HCT116 (cell line): ENCODE data around the gene KRTAP3-3. TPM values are rescaled to one million over a fixed set of nuclear protein-coding genes. Genes with fewer than 3 reads are reported as not detected.
A peak's percentile ranks its signal among the peaks of the same experiment; 100 is the strongest.

ENCODE experiments used
- ATAC-seq: fragments of 200-7000 bp; cut with Tn5 transposase; 2 replicates; pipeline ENCODE4 v1.9.1; 2020; ENCODE audit warnings: mild to moderate bottlenecking, moderate library complexity
- BruUV-seq: library from RNA; stranded (reverse); fragments of 400-500 nt; replicated peaks from 2 replicates; lab custom pipeline; 2021; lab: Mats Ljungman, UMichigan
- CTCF ChIA-PET: fragments of 300-600 bp; sonication (Branson Sonifier 250); formaldehyde crosslinking; loops from one replicate; lab custom pipeline; 2021; ENCODE audit warnings: antibody characterized with exemption; lab: Charles Lee
- POLR2A ChIA-PET: fragments of 300-600, 350-600 bp; sonication (Branson Sonifier 250); formaldehyde crosslinking; loops from one replicate; lab custom pipeline; 2021; ENCODE audit warnings: antibody characterized with exemption; lab: Charles Lee
- RAD21 ChIA-PET, 2 experiments: fragments of 300-600 bp; sonication (Branson Sonifier 250); formaldehyde crosslinking; loops; one replicate each; lab custom pipeline; 2023; ENCODE audit warnings: low total read pairs in 2 of 2; ENCODE audit not compliant: uncharacterized antibody in 2 of 2, unreplicated experiment in 2 of 2, low non-redundant PET in 1 of 2; lab: Charles Lee
- DNase-seq: peaks from one replicate; pipeline ENCODE4 v3.0.0-alpha.2; 2010; ENCODE audit warnings: low read depth, low spot score
- H2AFZ ChIP-seq: fragments of 200-600 bp; shearing (Covaris generic), sonication (generic); 2 replicates; pipeline ENCODE4 v1.6.1; 2017; ENCODE audit warnings: low read depth, mixed run types, mixed read lengths, antibody characterized with exemption, low read length; ENCODE audit not compliant: poor library complexity, severe bottlenecking
- H3K27ac ChIP-seq: 2 replicates; pipeline ENCODE4 v1.5.1; 2012; ENCODE audit warnings: low read depth, low read length
- H3K27me3 ChIP-seq: fragments of 200-600 bp; sonication (generic); 2 replicates; pipeline ENCODE4 v1.6.1; 2016; ENCODE audit warnings: mixed run types, low read length, mixed read lengths; ENCODE audit not compliant: insufficient read depth
- H3K36me3 ChIP-seq, 2 experiments: fragments of 200-500 bp in 1 of 2; fragments of 200-600 bp in 1 of 2; sonication (Bioruptor generic) in 1 of 2; sonication (generic) in 1 of 2; 2 replicates each; pipeline versions ENCODE4 v1.5.1 to v1.6.1; 2014 to 2016; ENCODE audit warnings: low read length in 2 of 2, inconsistent platforms in 1 of 2, mixed read lengths in 1 of 2, mixed run types in 1 of 2; ENCODE audit not compliant: insufficient read depth in 2 of 2, control insufficient read depth in 1 of 2
- H3K4me1 ChIP-seq, 2 experiments: fragments of 200-600 bp in 1 of 2; sonication (generic) in 1 of 2; 2 replicates each; pipeline versions ENCODE4 v1.5.1 to v1.6.1; 2012 to 2017; ENCODE audit warnings: low read length in 2 of 2, inconsistent platforms in 1 of 2, mild to moderate bottlenecking in 1 of 2, mixed read lengths in 1 of 2, mixed run types in 1 of 2, moderate library complexity in 1 of 2; ENCODE audit not compliant: insufficient read depth in 2 of 2, control insufficient read depth in 1 of 2
- H3K4me2 ChIP-seq: fragments of 200-600 bp; sonication (generic); 2 replicates; pipeline ENCODE4 v1.6.1; 2017; ENCODE audit warnings: mixed run types, low read length, mixed read lengths
- H3K4me3 ChIP-seq, 2 experiments: fragments of 200-600 bp in 1 of 2; sonication (generic) in 1 of 2; replicated peaks in 1 of 2; 2 replicates each; pipeline ENCODE4 v1.5.1; 2011 to 2016; ENCODE audit warnings: low read length in 2 of 2, control low read depth in 1 of 2, low read depth in 1 of 2, mild to moderate bottlenecking in 1 of 2, mixed read lengths in 1 of 2, mixed run types in 1 of 2
- H3K79me2 ChIP-seq: fragments of 200-600 bp; sonication (generic); 2 replicates; pipeline ENCODE4 v1.6.1; 2017; ENCODE audit warnings: mild to moderate bottlenecking, mixed run types, low read length, moderate library complexity, mixed read lengths; ENCODE audit not compliant: insufficient read depth
- H3K9ac ChIP-seq: fragments of 200-600 bp; sonication (generic); 2 replicates; pipeline ENCODE4 v1.6.1; 2016; ENCODE audit warnings: low read length, mixed read lengths
- H3K9me2 ChIP-seq: fragments of 200-600 bp; sonication (generic), shearing (Covaris generic); 2 replicates; pipeline ENCODE4 v1.6.1; 2017; ENCODE audit warnings: mixed run types, mild to moderate bottlenecking, moderate library complexity; ENCODE audit not compliant: insufficient read depth
- H3K9me3 ChIP-seq, 2 experiments: fragments of 200-500 bp in 1 of 2; fragments of 200-600 bp in 1 of 2; sonication (Bioruptor generic) in 1 of 2; sonication (generic) in 1 of 2; 2 replicates each; pipeline ENCODE4 v1.6.1; 2014 to 2017; ENCODE audit warnings: low read length in 2 of 2, mixed read lengths in 2 of 2, inconsistent platforms in 1 of 2, low read depth in 1 of 2, mild to moderate bottlenecking in 1 of 2, mixed run types in 1 of 2, moderate library complexity in 1 of 2; ENCODE audit not compliant: control insufficient read depth in 1 of 2, insufficient read depth in 1 of 2
- H4K20me1 ChIP-seq: fragments of 200-600 bp; sonication (generic), shearing (Covaris generic); 2 replicates; pipeline ENCODE4 v1.6.1; 2017; ENCODE audit warnings: mixed run types, mild to moderate bottlenecking, moderate library complexity; ENCODE audit not compliant: insufficient read depth
- ELF1 ChIP-seq: IDR thresholded peaks from 2 replicates; pipeline ENCODE4 v1.6.1; 2012; ENCODE audit warnings: low read depth, borderline replicate concordance
- EZH2 ChIP-seq: fragments of 200-600 bp; sonication (generic); IDR thresholded peaks from 2 replicates; pipeline ENCODE4 v1.6.1; 2017; ENCODE audit warnings: antibody characterized with exemption, mixed run types
- EZH2phosphoT487 ChIP-seq: fragments of 200-600 bp; IDR thresholded peaks from 2 replicates; pipeline ENCODE4 v1.6.1; 2018; ENCODE audit warnings: antibody characterized with exemption, borderline replicate concordance
- FOSL1 ChIP-seq: IDR thresholded peaks from 2 replicates; pipeline ENCODE4 v1.6.1; 2012; ENCODE audit warnings: low read depth
- POLR2A ChIP-seq: IDR thresholded peaks from 2 replicates; pipeline ENCODE4 v1.7.0; 2011; ENCODE audit warnings: borderline replicate concordance; ENCODE audit not compliant: insufficient read depth, insufficient read length; ENCODE audit errors: extremely low read depth
- RAD21 ChIP-seq: IDR thresholded peaks from 2 replicates; pipeline ENCODE4 v1.6.1; 2012; ENCODE audit warnings: low read depth, mild to moderate bottlenecking
- REST ChIP-seq: IDR thresholded peaks from 2 replicates; pipeline ENCODE4 v1.6.1; 2012; ENCODE audit warnings: low read depth
- SIN3A ChIP-seq: IDR thresholded peaks from 2 replicates; pipeline ENCODE4 v1.6.1; 2012; ENCODE audit warnings: low read depth
- SP1 ChIP-seq: IDR thresholded peaks from 2 replicates; pipeline ENCODE4 v1.6.1; 2012; ENCODE audit warnings: low read depth
- SRF ChIP-seq: IDR thresholded peaks from 2 replicates; pipeline ENCODE4 v1.6.1; 2012; ENCODE audit warnings: low read depth
- TCF7L2 ChIP-seq: IDR thresholded peaks from 2 replicates; pipeline ENCODE4 v1.7.0; 2011; ENCODE audit warnings: borderline replicate concordance, inconsistent platforms; ENCODE audit not compliant: insufficient read depth, insufficient read length; ENCODE audit errors: extremely low read depth
- YY1 ChIP-seq: IDR thresholded peaks from 2 replicates; pipeline ENCODE4 v1.6.1; 2011; ENCODE audit warnings: low read length, low read depth, moderate library complexity, mild to moderate bottlenecking; ENCODE audit not compliant: insufficient replicate concordance; ENCODE audit errors: extremely low read depth
- ZFX ChIP-seq: fragments of 450-650 bp; IDR thresholded peaks from 2 replicates; pipeline ENCODE4 v1.6.1; 2017
- ZNF274 ChIP-seq: fragments of 200-500 bp; sonication (Bioruptor generic); IDR thresholded peaks from 2 replicates; pipeline ENCODE4 v1.6.1; 2014; ENCODE audit warnings: mild to moderate bottlenecking, low read depth, low read length, inconsistent platforms
- intact Hi-C: fragments of 100-400 bp; cut with micrococcal nuclease; formaldehyde crosslinking; loops from 2 replicates; pipeline ENCODE4 v1.10.0; 2022
- total RNA-seq: library from RNA; stranded (reverse); gene quantifications from one replicate; pipeline ENCODE4 v1.2.1, GENCODE V29; 2021; ENCODE audit not compliant: unreplicated experiment

KRTAP3-3 gene
- total RNA-seq, 1 experiment from 2014 or later: not detected

GRCh38 chr17:40986920-40987319, 7.0 kb downstream of the KRTAP3-3 start:
- ChIA-PET POLR2A (no interaction called here), CTCF (no interaction called here), RAD21 (no interaction called here)
- Histone ChIP-seq H3K4me1 (no peaks in the 10 kb centered on the region), H3K4me3 (no peak overlapping the region), H3K9ac (no peak overlapping the region), H3K9me3 (peaks cover 0 to 15% of the 10 kb centered on the region in 2 experiments; a peak in 1 of 4 replicates), H2AFZ (no peak overlapping the region), H3K36me3 (no peaks in the 10 kb centered on the region), H3K27me3 (no peaks in the 10 kb centered on the region), H3K27ac (no peak overlapping the region), H3K79me2 (no peaks in the 10 kb centered on the region), H3K9me2 (no peaks in the 10 kb centered on the region; the same call in 1 of the 2 replicates), H4K20me1 (no peaks in the 10 kb centered on the region), H3K4me2 (no peak overlapping the region)
- DNase-seq: no peak
- intact Hi-C loops: no loop called here
- no peak for ATAC-seq
- no TSS peak for BruUV-seq
- TF ChIP-seq ELF1 (no peak), YY1 (no peak), FOSL1 (no peak), REST (no peak)

- no TSS peak for BruUV-seq
- Histone ChIP-seq H3K27ac (no peak within 1 kb of the TSS), H3K4me3 (no peak within 1 kb of the TSS), H3K79me2 (no peaks in the 10 kb centered on the region), H2AFZ (peak within 1 kb of the TSS; percentile 31), H3K27me3 (no peaks in the 10 kb centered on the region), H3K4me2 (no peak within 1 kb of the TSS), H3K9me3 (peaks cover 0 to 8% of the 10 kb centered on the region in 2 experiments; a peak in 1 of 4 replicates), H4K20me1 (no peaks in the 10 kb centered on the region), H3K9ac (no peak within 1 kb of the TSS), H3K4me1 (peaks cover 4% of the 10 kb centered on the region in 2 experiments; a peak in 3 of 4 replicates), H3K36me3 (no peaks in the 10 kb centered on the region), H3K9me2 (no peaks in the 10 kb centered on the region)
- ATAC-seq: no peak
- ChIA-PET POLR2A (no interaction called here), CTCF (no interaction called here), RAD21 (no interaction called here)
- DNase-seq: no peak
- intact Hi-C loops: no loop called here
- TF ChIP-seq EZH2 (no peak), REST (no peak), SIN3A (no peak), RAD21 (no peak), SP1 (no peak), ZNF274 (no peak), EZH2phosphoT487 (no peak), ELF1 (no peak), SRF (no peak), FOSL1 (no peak), YY1 (no peak), POLR2A (no peak), ZFX (no peak), TCF7L2 (no peak)
Measured at GRCh38 chr17:40984226-40984625, 9.7 kb downstream of the KRTAP3-3 start, which contains the start of gene KRT40. Gene KRT40, minus strand, starts transcription at chr17:40984326. Its CDS starts 53 bp downstream, at chr17:40984273.
